Heart left ventricle (tissue), 16 donors: Measurements from ENCODE around the gene SULT2B1. TPM values are rescaled to one million over a fixed set of nuclear protein-coding genes. Genes with fewer than 3 reads are reported as not detected.
A peak's percentile ranks its signal among the peaks of the same experiment; 100 is the strongest.
"Not testable (repeated sequence)": the region's sequence is repeated elsewhere in the genome, so short reads cannot be mapped to it uniquely, and the experiment has no call there.

Experiments
- ATAC-seq, 4 donors: fragments of 200-7000 bp; cut with Tn5 transposase; one replicate each; pipeline ENCODE4 v1.9.1; 2020 to 2022; ENCODE audit warnings: moderate library complexity in 4 of 4, mild to moderate bottlenecking in 3 of 4, moderate number of reproducible peaks in 1 of 4
- DNase-seq, 5 donors: peaks; one replicate each; pipeline ENCODE4 v3.0.0-alpha.2; 2020
- H3K27ac ChIP-seq, 12 donors: fragments of 200-600 bp; sonication (generic) in 4 of 12; one replicate each; pipeline versions ENCODE4 v1.5.0 to v1.8.0; 2016 to 2022; ENCODE audit warnings: mild to moderate bottlenecking in 2 of 12
- H3K27me3 ChIP-seq, 9 donors: fragments of 200-600 bp; sonication (generic) in 2 of 9; one replicate each; pipeline versions ENCODE4 v1.5.1 to v1.8.0; 2016 to 2022; ENCODE audit warnings: mild to moderate bottlenecking in 3 of 9
- H3K36me3 ChIP-seq, 9 donors: fragments of 200-600 bp; sonication (generic) in 2 of 9; one replicate each; pipeline versions ENCODE4 v1.5.0 to v1.8.0; 2018 to 2022; ENCODE audit warnings: mild to moderate bottlenecking in 2 of 9
- H3K4me1 ChIP-seq, 12 donors: fragments of 200-600 bp; sonication (generic) in 4 of 12; one replicate each; pipeline versions ENCODE4 v1.5.0 to v1.8.0; 2016 to 2022; ENCODE audit warnings: mild to moderate bottlenecking in 3 of 12
- H3K4me3 ChIP-seq, 12 donors: fragments of 200-600 bp; sonication (generic) in 4 of 12; one replicate each; pipeline versions ENCODE4 v1.5.0 to v1.8.0; 2017 to 2022; ENCODE audit warnings: mild to moderate bottlenecking in 9 of 12, moderate library complexity in 4 of 12
- H3K9me3 ChIP-seq, 12 donors: fragments of 200-600 bp; sonication (generic) in 4 of 12; one replicate each; pipeline versions ENCODE4 v1.5.0 to v1.8.0; 2016 to 2022; ENCODE audit warnings: mild to moderate bottlenecking in 1 of 12
- CTCF ChIP-seq, 12 donors: fragments of 200-600 bp; sonication (generic) in 4 of 12; IDR thresholded peaks; one replicate each; pipeline versions ENCODE4 v1.5.0 to v1.8.0; 2018 to 2022; ENCODE audit warnings: antibody characterized with exemption in 12 of 12, mild to moderate bottlenecking in 5 of 12
- POLR2A ChIP-seq, 2 donors: fragments of 450-650 bp; IDR thresholded peaks; one replicate each; pipeline ENCODE4 v1.6.1; 2017; ENCODE audit warnings: antibody characterized with exemption in 2 of 2, mild to moderate bottlenecking in 2 of 2, moderate library complexity in 2 of 2
- WGBS, 4 donors: extraction: QIAGEN DNeasy Blood & Tissue Kit in 2 of 4; methylation state at CpG; one replicate each; pipeline versions ENCODE4 v1.1.5 to v1.1.7; 2013 to 2018; 5-methylcytosine and 5-hydroxymethylcytosine counted together
- intact Hi-C, 10 donors: fragments of 100-400 bp; cut with DNase I; formaldehyde crosslinking; loops; one replicate each; pipeline versions ENCODE4 v1.11.1 to v1.14.2; 2022
- polyA plus RNA-seq, 2 donors: library from polyadenylated mRNA; stranded (reverse); fragments of 200-250 nt; gene quantifications; one replicate each; pipeline ENCODE4 v1.2.3, GENCODE V29; 2013
- total RNA-seq, 9 donors: library from RNA; depleted of rRNA in 2 of 9; stranded (reverse); fragments of >200 nt in 2 of 9; fragmentation: NEBNext Ultra II Directional in 3 of 9; extraction: Animal tissue kit (Norgen Biotek cat#: 25700) in 3 of 9; gene quantifications; one replicate each; pipeline versions ENCODE4 v1.1.0 to v1.2.4, GENCODE V29; 2016 to 2023
- donor health status: ischemic (EF 13 %, LVEDD 7.1; RV severe dilation, severe dysfunction).
- donor health status: healthy with polysubstance abuse.
- donor health status: DM: no; HTN: yes; CAD: no.
- donor health status: DM: no; HTN: no; CAD: no.
- donor health status: ischemic (EF 25% LVEDD 6.9; RV normal size, moderate dysfunction).
- donor health status: ischemic (EF 25% LVEDD 5.7; RV mildly dilated, moderate dysfunction).
- donor health status: healthy.
- donor health status: DM: yes; HTN: yes; CAD: no.
- donor health status: ischemic (EF 35%, LVEDD 5.7; RV mildly dilated, moderate dysfunction).
- donor health status: nonischemic (EF 11% LVEDD 7.7; RV severe dilation, severe dysfunction).
- donor health status: DM: yes; HTN: yes; CAD: no.
- donor health status: PGD.
- donor health status: ischemic (EF 29% LVEDD 5.4; RV normal size, mild dysfunction).
- donor health status: nonischemic (EF 23%, LVEDD 6.1; RV moderate dilation, normal function).

The SULT2B1 gene
- total and polyA plus RNA-seq, 11 donors: 0.19 to 0.45 TPM; not detected in 9

GRCh38 chr19:48571378-48572162 lies 19.6 kb downstream of the SULT2B1 start:
- intact Hi-C loops: loop anchor here in 1 of 10 donors (5.0 kb wide), 1 partner anchor 64 kb away; no protein-coding TSS in a partner anchor
- no peaks in the 10 kb centered on the region for H3K9me3 ChIP-seq
- DNase-seq: no peak
- no peaks in the 10 kb centered on the region for H3K27me3 ChIP-seq
- ATAC-seq: no peak
- H3K4me1 ChIP-seq: peaks cover 0 to 15% (median 8%) of the 10 kb centered on the region in 12 donors
- H3K27ac ChIP-seq: no peak overlapping the region
- no peaks in the 10 kb centered on the region for H3K36me3 ChIP-seq
- 69 to 91% (median 71%) methylated on average over 5 of the region's 5 CpGs for WGBS, 4 donors
- no peak overlapping the region for H3K4me3 ChIP-seq
- TF ChIP-seq CTCF (IDR thresholded peaks at IDR 0.05): no peak
- TF ChIP-seq POLR2A (IDR thresholded peaks at IDR 0.05): no peak

GRCh38 chr19:48573163-48573505 lies 21.2 kb downstream of the SULT2B1 start:
- TF ChIP-seq POLR2A (IDR thresholded peaks at IDR 0.05): no peak
- no peak for TF ChIP-seq CTCF (IDR thresholded peaks at IDR 0.05)
- WGBS, 4 donors: 57 to 65% (median 61%) methylated on average over 12 of the region's 12 CpGs
- Histone ChIP-seq H3K4me1 (peaks cover 0 to 8% (median 6%) of the 10 kb centered on the region in 12 donors), H3K27me3 (no peaks in the 10 kb centered on the region), H3K36me3 (no peaks in the 10 kb centered on the region), H3K9me3 (no peaks in the 10 kb centered on the region), H3K4me3 (no peak overlapping the region), H3K27ac (peak overlapping the region in 7 of 12 donors; percentile 25 to 57 (median 39))
- DNase-seq: peak in 2 of 5 donors; percentile 16 to 52
- peak; percentile 15 to 58 (median 39) for ATAC-seq
- intact Hi-C loops: loop anchor here in 1 of 10 donors (5.0 kb wide), 1 partner anchor 66 kb away; no protein-coding TSS in a partner anchor

GRCh38 chr19:48575931-48576622 lies 24.1 kb downstream of the SULT2B1 start:
- H3K9me3 ChIP-seq: no peaks in the 10 kb centered on the region
- WGBS, 4 donors: 73 to 81% (median 77%) methylated on average over 23 of the region's 23 CpGs
- H3K4me3 ChIP-seq: no peak overlapping the region
- no peak overlapping the region for H3K27ac ChIP-seq
- no peak for DNase-seq
- ATAC-seq: no peak
- H3K36me3 ChIP-seq: no peaks in the 10 kb centered on the region
- H3K27me3 ChIP-seq: no peaks in the 10 kb centered on the region
- peaks cover 0 to 5% (median 0%) of the 10 kb centered on the region in 12 donors for H3K4me1 ChIP-seq
- TF ChIP-seq POLR2A (IDR thresholded peaks at IDR 0.05): no peak
- no peak for TF ChIP-seq CTCF (IDR thresholded peaks at IDR 0.05)
- intact Hi-C loops: no loop called here

GRCh38 chr19:48577908-48578307 lies 25.9 kb downstream of the SULT2B1 start:
- H3K4me1 ChIP-seq, H3K27ac ChIP-seq, intact Hi-C loops, ATAC-seq, H3K36me3 ChIP-seq, H3K27me3 ChIP-seq, H3K4me3 ChIP-seq, H3K9me3 ChIP-seq, DNase-seq: not testable (repeated sequence)
- whole genome bisulfite sequencing, 4 donors: 86 to 96% (median 95%) methylated on average over 7 of the region's 7 CpGs
